T-cell (primary cell): ENCODE data around the gene DKK3. TPM values are rescaled to one million over a fixed set of nuclear protein-coding genes. Genes with fewer than 3 reads are reported as not detected.

Experiments used
- ATAC-seq, 4 experiments: fragments of 200-7000 bp in 3 of 4; fragments of 150-1000 bp in 1 of 4; cut with Tn5 transposase; replicated peaks in 1 of 4; 1 replicate in 3 of 4; 2 replicates in 1 of 4; pipeline ENCODE4 v1.10.0; 2021; ENCODE audit warnings: moderate library complexity in 3 of 4, mild to moderate bottlenecking in 2 of 4, moderate number of reproducible peaks in 1 of 4
- CTCF ChIA-PET, 2 donors: fragments of 300-600 bp; sonication (Branson Sonifier 250); formaldehyde crosslinking; loops; one replicate each; lab custom pipeline; 2022; ENCODE audit warnings: antibody characterized with exemption in 2 of 2; lab: Charles Lee
- POLR2A ChIA-PET, 2 donors: fragments of 300-600 bp; sonication (Branson Sonifier 250); formaldehyde crosslinking; loops; one replicate each; lab custom pipeline; 2022; ENCODE audit warnings: antibody characterized with exemption in 2 of 2; lab: Charles Lee
- DNase-seq, 35 experiments: peaks; one replicate each; pipeline versions ENCODE4 v3.0.0 to v3.0.0-alpha.2; 2013 to 2023
- H3K27ac ChIP-seq: one replicate; pipeline ENCODE4 v1.5.1; 2013; ENCODE audit warnings: low read length
- H3K27me3 ChIP-seq, 2 experiments: replicated peaks in 1 of 2; 1 replicate in 1 of 2; 2 replicates in 1 of 2; pipeline versions ENCODE4 v1.6.1 to v1.7.0; 2013; ENCODE audit warnings: low read length in 1 of 2, mixed read lengths in 1 of 2; ENCODE audit not compliant: control insufficient read depth in 2 of 2, insufficient read depth in 2 of 2; ENCODE audit errors: extremely low read depth in 1 of 2
- H3K36me3 ChIP-seq, 2 donors: 1 replicate in 1 of 2; 2 replicates in 1 of 2; pipeline versions ENCODE4 v1.6.1 to v1.7.0; 2013; ENCODE audit warnings: low read length in 1 of 2; ENCODE audit not compliant: control insufficient read depth in 2 of 2, insufficient read depth in 1 of 2; ENCODE audit errors: extremely low read depth in 1 of 2
- H3K4me1 ChIP-seq, 2 experiments: 1 replicate in 1 of 2; 2 replicates in 1 of 2; pipeline versions ENCODE4 v1.6.1 to v1.7.0; 2013; ENCODE audit warnings: low read length in 2 of 2, mixed read lengths in 1 of 2; ENCODE audit not compliant: insufficient read depth in 2 of 2, control insufficient read depth in 1 of 2; ENCODE audit errors: extremely low read depth in 1 of 2
- H3K4me3 ChIP-seq, 2 donors: 1 replicate in 1 of 2; 2 replicates in 1 of 2; pipeline versions ENCODE4 v1.5.1 to v1.7.0; 2013; ENCODE audit warnings: mild to moderate bottlenecking in 2 of 2, low read length in 1 of 2, moderate library complexity in 1 of 2; ENCODE audit not compliant: control insufficient read depth in 1 of 2; ENCODE audit errors: extremely low read depth in 1 of 2
- H3K9me3 ChIP-seq: 2 replicates; pipeline ENCODE4 v1.7.0; 2013
- H3K27ac Mint-ChIP-seq, 2 donors: one replicate each; pipeline ENCODE4 v1.8.0; 2020 to 2021; ENCODE audit warnings: mild to moderate bottlenecking in 2 of 2, mixed read lengths in 2 of 2
- H3K27me3 Mint-ChIP-seq, 2 donors: one replicate each; pipeline ENCODE4 v1.8.0; 2021 to 2022; ENCODE audit warnings: mixed read lengths in 2 of 2
- H3K36me3 Mint-ChIP-seq: one replicate; pipeline ENCODE4 v1.8.0; 2021; ENCODE audit warnings: mixed read lengths
- H3K4me1 Mint-ChIP-seq, 3 donors: one replicate each; pipeline ENCODE4 v1.8.0; 2020 to 2022; ENCODE audit warnings: mixed read lengths in 3 of 3, mild to moderate bottlenecking in 1 of 3
- H3K4me3 Mint-ChIP-seq, 3 donors: one replicate each; pipeline ENCODE4 v1.8.0; 2020 to 2022; ENCODE audit warnings: mild to moderate bottlenecking in 3 of 3, mixed read lengths in 3 of 3, moderate library complexity in 3 of 3
- H3K9me3 Mint-ChIP-seq, 3 donors: one replicate each; pipeline ENCODE4 v1.8.0; 2020 to 2022; ENCODE audit warnings: mixed read lengths in 3 of 3
- WGBS: methylation state at CpG from one replicate; pipeline ENCODE4 v1.1.5; 2013; ENCODE audit warnings: missing lambda C conversion rate; ENCODE audit not compliant: insufficient coverage; 5-methylcytosine and 5-hydroxymethylcytosine counted together
- total RNA-seq, 35 experiments: library from RNA in 6 of 35; stranded (reverse) in 6 of 35; fragments of 120-200 nt in 1 of 35; gene quantifications; one replicate each; pipeline versions ENCODE4 v1.2.1 to v1.2.4 and lab custom pipeline; 2013 to 2026

The DKK3 gene
- total RNA-seq (1 to 10 TPM; 1.5 to 8.1 (median 2.7) TPM), total RNA-seq (lab: John Stamatoyannopoulos, UW) (0.13 to 16.3 (median 2.5) reads per million in 29 experiments)
- total RNA-seq (2013): 4.3 TPM

- peaks cover 0 to 21% of the 10 kb centered on the region in 2 experiments for H3K4me1 ChIP-seq
- H3K9me3 ChIP-seq: no peaks in the 10 kb centered on the region
- H3K9me3 Mint-ChIP-seq: no peaks in the 10 kb centered on the region
- no peaks in the 10 kb centered on the region for H3K36me3 ChIP-seq
- ChIA-PET CTCF (interaction anchor here in 1 of 2 donors (0.6 to 0.7 kb wide), 3 partner anchors 36 to 1794 kb away, joined by 3 to 6 read pairs (median 3); no protein-coding TSS in a partner anchor), POLR2A (no interaction called here)
- 9% methylated on average over 49 of the region's 71 CpGs for WGBS
- no peak within 1 kb of the TSS for H3K27ac Mint-ChIP-seq
- peak; percentile 49 to 62 (median 56) for ATAC-seq
- peaks cover 5 to 18% (median 17%) of the 10 kb centered on the region in 3 donors for H3K4me1 Mint-ChIP-seq
- peaks cover 66 to 78% of the 10 kb centered on the region in 2 donors for H3K27me3 Mint-ChIP-seq
- peak within 1 kb of the TSS; percentile 39 to 58 for H3K4me3 ChIP-seq
- peaks cover 9 to 46% of the 10 kb centered on the region in 2 experiments for H3K27me3 ChIP-seq
- H3K27ac ChIP-seq: no peak within 1 kb of the TSS
- H3K36me3 Mint-ChIP-seq: no peaks in the 10 kb centered on the region
- peak in 6 of 35 experiments; percentile 5 to 31 (median 12) for DNase-seq
- peak within 1 kb of the TSS; percentile 66 to 81 (median 68) for H3K4me3 Mint-ChIP-seq
Measured at GRCh38 chr11:12007769-12008737, at the start of gene DKK3. TSS of gene DKK3 (minus strand) at chr11:12008626. CDS start at chr11:12008582, 44 bp downstream.

- Mint-ChIP-seq H3K4me1 (peaks cover 0 to 5% (median 2%) of the 10 kb centered on the region in 3 donors), H3K27ac (no peak overlapping the region), H3K27me3 (no peaks in the 10 kb centered on the region), H3K9me3 (no peaks in the 10 kb centered on the region), H3K4me3 (no peak overlapping the region), H3K36me3 (no peaks in the 10 kb centered on the region)
- DNase-seq (no peak), ATAC-seq (no peak)
- H3K27me3 ChIP-seq: no peaks in the 10 kb centered on the region
- H3K4me3 ChIP-seq: no peak overlapping the region
- CTCF ChIA-PET: no interaction called here
- POLR2A ChIA-PET: no interaction called here
- 91% methylated on average over 3 of the region's 8 CpGs for WGBS
- no peaks in the 10 kb centered on the region for H3K9me3 ChIP-seq
- H3K27ac ChIP-seq: no peak overlapping the region
- peaks cover 0 to 6% of the 10 kb centered on the region in 2 experiments for H3K4me1 ChIP-seq
- no peaks in the 10 kb centered on the region for H3K36me3 ChIP-seq
Measured at GRCh38 chr11:12057299-12057980, 49.0 kb upstream of the DKK3 start.

- Mint-ChIP-seq H3K27me3 (no peaks in the 10 kb centered on the region), H3K27ac (no peak overlapping the region), H3K4me3 (no peak overlapping the region), H3K4me1 (no peaks in the 10 kb centered on the region), H3K36me3 (no peaks in the 10 kb centered on the region), H3K9me3 (no peaks in the 10 kb centered on the region)
- ATAC-seq (no peak), DNase-seq (no peak)
- no peaks in the 10 kb centered on the region for H3K36me3 ChIP-seq
- H3K4me1 ChIP-seq: no peaks in the 10 kb centered on the region
- ChIA-PET CTCF (interaction anchor here (0.6 to 1.3 kb wide), 4 partner anchors 9 to 226 kb away, joined by 3 to 9 read pairs (median 4); no protein-coding TSS in a partner anchor), POLR2A (no interaction called here)
- no peaks in the 10 kb centered on the region for H3K27me3 ChIP-seq
- WGBS: 80% methylated on average over 1 of the region's 3 CpGs
- H3K9me3 ChIP-seq: no peaks in the 10 kb centered on the region
- H3K27ac ChIP-seq: no peak overlapping the region
- H3K4me3 ChIP-seq: no peak overlapping the region
Measured at GRCh38 chr11:12056119-12056518, 47.7 kb upstream of the DKK3 start.

GRCh38 chr11:12053606-12054361, 45.4 kb upstream of the DKK3 start:
- Mint-ChIP-seq H3K4me1 (no peaks in the 10 kb centered on the region), H3K27ac (no peak overlapping the region), H3K27me3 (no peaks in the 10 kb centered on the region), H3K4me3 (no peak overlapping the region), H3K36me3 (no peaks in the 10 kb centered on the region), H3K9me3 (no peaks in the 10 kb centered on the region)
- H3K4me3 ChIP-seq: no peak overlapping the region
- ATAC-seq: no peak
- POLR2A ChIA-PET: no interaction called here
- peaks cover 0 to 6% of the 10 kb centered on the region in 2 experiments for H3K4me1 ChIP-seq
- no peaks in the 10 kb centered on the region for H3K36me3 ChIP-seq
- H3K9me3 ChIP-seq: no peaks in the 10 kb centered on the region
- CTCF ChIA-PET: interaction anchor here in 1 of 2 donors (0.6 kb wide), 1 partner anchor 226 kb away, joined by 4 read pairs; no protein-coding TSS in a partner anchor
- no peak overlapping the region for H3K27ac ChIP-seq
- DNase-seq: no peak
- WGBS: no CpG with 5 or more reads among the region's 4 CpGs
- H3K27me3 ChIP-seq: no peaks in the 10 kb centered on the region

DNA sequence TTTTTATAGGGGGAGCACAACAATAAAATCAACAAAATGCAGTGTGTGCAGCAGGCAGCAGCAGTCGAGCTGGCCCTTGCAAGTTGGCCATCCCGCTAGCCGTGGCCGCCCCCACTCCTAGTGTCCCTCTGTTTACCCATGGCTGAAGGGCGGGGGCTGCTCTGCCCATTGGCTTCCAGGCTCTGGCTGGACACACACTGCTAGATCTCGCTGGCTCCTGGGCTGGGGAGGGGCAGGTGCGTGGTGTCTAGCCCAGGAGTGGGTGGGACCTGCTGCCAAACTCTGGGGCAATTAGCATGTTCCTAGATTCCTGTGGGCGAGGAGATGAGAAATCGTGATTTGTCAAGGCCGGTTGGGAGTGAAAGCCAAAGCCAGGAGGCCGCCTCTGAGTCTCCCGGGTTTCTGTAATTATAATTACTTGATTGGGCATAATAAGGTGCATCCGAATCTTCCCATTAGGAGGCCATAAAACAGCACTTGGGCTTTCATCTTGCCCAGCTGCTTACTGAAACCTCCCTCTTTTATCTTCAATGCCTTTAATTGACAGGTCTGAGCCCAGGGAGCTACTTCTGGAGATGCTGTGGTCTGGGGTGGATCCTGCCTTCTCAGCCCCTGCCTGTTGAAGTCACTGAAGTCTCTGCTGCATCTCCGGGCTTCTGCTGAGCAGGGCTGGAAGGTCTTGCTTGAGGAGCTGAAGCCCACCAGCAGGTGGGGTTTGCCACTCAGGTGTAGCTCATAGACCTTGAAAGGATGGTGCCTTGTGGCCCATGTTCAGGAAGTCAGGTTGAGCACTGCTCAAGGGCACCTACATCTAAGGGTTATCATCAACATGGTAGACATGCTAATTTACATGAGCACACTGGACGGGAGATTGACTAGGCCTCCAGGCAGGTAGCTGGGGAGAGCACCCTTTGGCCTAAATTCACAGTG, 44.5 kb upstream of the DKK3 start:
- no peaks in the 10 kb centered on the region for H3K9me3 Mint-ChIP-seq
- CTCF ChIA-PET: interaction anchor here (0.6 to 2.3 kb wide), 4 partner anchors 9 to 236 kb away, joined by 3 to 12 read pairs (median 4); no protein-coding TSS in a partner anchor
- Histone ChIP-seq H3K36me3 (no peaks in the 10 kb centered on the region), H3K27ac (no peak overlapping the region), H3K4me3 (no peak overlapping the region), H3K4me1 (peaks cover 0 to 6% of the 10 kb centered on the region in 2 experiments), H3K27me3 (no peaks in the 10 kb centered on the region), H3K9me3 (no peaks in the 10 kb centered on the region)
- ATAC-seq (peak in 2 of 4 experiments; percentile 31 to 52), DNase-seq (peak in 1 of 35 experiments; percentile 28)
- POLR2A ChIA-PET: no interaction called here
- no peaks in the 10 kb centered on the region for H3K27me3 Mint-ChIP-seq
- H3K36me3 Mint-ChIP-seq: no peaks in the 10 kb centered on the region
- no peak overlapping the region for H3K27ac Mint-ChIP-seq
- no peak overlapping the region for H3K4me3 Mint-ChIP-seq
- no peaks in the 10 kb centered on the region for H3K4me1 Mint-ChIP-seq
- 97% methylated on average over 12 of the region's 15 CpGs for WGBS
